COR-L47 (cell line): ENCODE measurements around the gene PLXNA4.

ENCODE experiments used
- DNase-seq: peaks from one replicate; lab custom pipeline; 2025; lab: John Stamatoyannopoulos, UW

The PLXNA4 gene

DNA sequence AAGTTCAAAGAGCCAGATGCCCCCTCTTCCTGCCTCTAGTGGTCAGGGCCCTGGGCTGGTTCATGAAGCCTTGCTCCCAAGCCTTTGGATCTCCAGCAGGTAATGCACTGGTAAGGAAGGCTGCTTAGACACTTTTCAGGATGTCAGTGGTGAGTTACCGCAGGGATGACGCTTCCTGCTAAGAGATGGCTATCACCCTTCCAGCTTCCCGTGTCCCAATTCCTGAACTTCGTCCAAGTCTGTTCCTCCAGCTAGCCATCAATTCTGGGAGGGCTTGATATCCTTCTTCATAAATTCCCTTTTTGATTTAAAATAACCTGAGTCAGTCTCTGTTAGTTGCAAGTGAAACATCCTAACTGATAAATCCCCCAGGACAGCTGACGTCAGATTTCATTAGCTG is 221.2 kb downstream of the PLXNA4 start:
- DNase-seq = no peak

DNA sequence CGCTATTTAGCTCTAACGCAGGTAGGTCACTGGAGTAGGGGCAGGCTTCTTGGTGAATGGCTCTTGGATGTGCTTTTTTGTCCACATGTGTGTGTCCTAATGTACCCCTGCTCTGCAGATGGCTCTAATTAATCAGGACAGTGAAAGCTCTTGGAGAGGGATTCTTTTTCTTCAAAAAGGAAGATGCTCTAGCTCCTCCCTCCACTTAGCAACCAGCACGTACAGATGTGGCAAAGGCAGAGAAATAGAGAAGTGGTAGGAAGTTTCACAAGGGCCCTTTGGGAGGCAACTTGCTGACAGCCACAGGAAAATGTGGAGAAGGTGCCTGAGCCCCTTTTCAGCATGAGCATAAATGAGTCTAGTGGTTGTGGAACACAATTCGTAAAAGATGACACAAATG is 221.7 kb downstream of the PLXNA4 start:
- DNase-seq = no peak

DNA sequence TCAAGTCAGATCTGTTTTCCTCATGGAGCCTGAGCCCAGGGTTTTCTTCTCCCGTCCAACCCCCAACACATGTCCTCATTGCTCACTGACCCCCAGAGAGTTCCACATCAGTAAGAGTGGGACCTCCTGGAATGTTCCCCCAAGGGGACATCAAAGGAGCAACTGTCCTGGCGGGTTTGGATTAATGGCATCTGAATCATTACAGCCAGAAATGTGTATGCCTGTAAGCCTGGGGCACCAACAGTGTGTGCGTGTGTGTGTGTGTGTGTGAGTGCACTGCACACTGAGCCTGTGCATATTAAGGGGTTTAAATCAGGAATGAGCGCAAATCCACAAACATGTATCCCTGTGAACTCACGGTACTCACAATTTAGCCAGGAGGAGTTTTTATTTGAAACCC is 222.3 kb downstream of the PLXNA4 start:
- no peak for DNase-seq

- no peak for DNase-seq
These were observed 223.5 kb downstream of the PLXNA4 start for GRCh38 chr7:132352800-132353199.

DNA sequence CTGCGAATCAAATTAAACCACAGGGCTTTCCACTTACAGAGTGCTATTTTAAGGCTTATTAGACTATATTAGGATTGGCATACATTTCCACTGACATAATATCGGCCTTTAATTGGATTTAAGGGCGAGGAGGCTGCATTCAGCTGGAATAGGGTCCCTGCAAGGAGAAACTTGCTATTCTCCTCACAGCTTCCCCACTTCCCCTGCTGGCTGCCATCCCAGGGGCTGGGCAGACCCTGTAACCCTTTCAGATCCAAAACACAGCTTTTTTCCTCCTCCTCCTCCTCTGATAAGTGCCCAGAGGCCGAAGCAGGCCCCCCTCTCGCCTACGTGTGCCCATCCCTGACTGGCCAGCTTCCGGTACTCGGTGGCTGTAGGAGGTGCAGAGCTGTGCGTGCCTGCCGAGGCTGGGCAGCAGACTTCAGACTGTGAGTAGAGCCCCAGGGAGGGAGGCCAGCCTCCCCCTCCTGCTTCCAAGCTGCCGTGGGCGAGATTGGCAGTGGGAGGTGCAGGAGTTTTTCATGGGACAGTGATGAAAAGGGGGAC is 224.2 kb downstream of the PLXNA4 start:
- DNase-seq = no peak

- no peak for DNase-seq
These were observed 225.5 kb downstream of the PLXNA4 start for GRCh38 chr7:132350741-132351140.

DNA sequence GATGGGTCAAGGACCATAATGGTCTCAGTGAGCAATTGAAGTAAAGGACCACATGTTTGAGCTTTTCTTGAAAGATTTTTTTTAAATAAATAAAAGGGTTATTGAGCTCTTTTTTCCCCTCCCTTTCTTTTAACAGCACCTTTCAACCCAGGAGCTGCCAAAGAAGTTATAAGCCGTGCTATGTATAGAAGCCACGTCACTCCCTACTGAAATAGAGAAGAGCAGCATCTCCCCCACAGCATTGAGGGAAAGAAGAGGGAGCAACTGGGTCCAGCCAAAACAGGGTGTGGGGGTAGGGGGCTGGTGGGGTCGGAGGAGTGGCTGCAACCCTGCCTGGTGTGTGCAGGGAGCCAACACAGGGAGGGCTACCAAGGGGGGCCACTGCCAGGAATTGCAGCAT is 227.2 kb downstream of the PLXNA4 start:
- no peak for DNase-seq

- DNase-seq = no peak
These were observed 227.9 kb downstream of the PLXNA4 start for GRCh38 chr7:132348341-132348740.

DNA sequence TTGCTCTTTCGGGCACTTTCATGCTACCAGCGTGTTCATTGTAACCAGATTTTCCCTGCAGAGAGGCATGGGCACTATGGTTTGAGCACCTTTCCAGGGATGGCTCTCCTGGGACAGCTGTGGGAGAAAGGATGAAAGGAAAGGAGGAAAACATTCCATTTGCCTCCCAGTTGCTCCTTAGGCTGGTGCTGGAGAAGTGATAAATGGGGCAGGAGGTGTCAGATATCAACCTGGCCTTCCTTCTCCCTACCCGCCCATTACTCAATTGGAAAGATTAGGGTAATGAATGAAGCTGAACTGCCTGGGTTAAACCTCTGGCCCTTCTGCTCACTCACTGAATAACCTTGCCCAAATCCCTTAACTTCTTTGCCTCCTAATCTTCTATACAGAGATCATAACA is 228.4 kb downstream of the PLXNA4 start:
- no peak for DNase-seq

- DNase-seq = no peak
These were observed 229.1 kb downstream of the PLXNA4 start for GRCh38 chr7:132347123-132347522.

DNA sequence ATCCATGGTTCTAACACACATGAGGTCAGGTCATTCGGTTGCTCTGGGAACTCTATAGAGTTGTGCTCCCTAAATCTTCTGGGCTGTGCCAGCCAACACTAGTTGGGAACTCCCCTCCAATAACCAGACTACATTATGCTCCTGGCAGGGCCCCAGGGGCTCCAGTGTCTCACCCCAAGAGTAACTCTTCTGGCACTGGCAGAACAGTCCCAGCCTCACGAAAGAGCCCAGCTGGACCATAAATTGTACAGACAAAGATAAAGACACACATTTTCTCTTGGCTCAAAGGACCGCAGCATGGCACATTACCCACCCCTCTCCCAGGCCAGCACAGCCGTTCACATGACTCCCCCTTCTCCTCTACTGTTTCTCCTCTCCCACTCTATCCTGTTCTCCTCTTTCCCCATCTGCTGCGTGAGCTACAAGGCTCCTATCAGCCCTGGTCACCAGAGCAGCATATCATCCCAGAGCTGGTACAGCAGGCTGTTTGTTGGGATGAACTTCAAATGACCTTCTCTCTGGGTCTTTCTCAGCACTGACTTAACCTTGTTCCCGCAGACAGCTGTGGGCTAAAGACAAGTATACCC is 230.6 kb downstream of the PLXNA4 start:
- no peak for DNase-seq

DNA sequence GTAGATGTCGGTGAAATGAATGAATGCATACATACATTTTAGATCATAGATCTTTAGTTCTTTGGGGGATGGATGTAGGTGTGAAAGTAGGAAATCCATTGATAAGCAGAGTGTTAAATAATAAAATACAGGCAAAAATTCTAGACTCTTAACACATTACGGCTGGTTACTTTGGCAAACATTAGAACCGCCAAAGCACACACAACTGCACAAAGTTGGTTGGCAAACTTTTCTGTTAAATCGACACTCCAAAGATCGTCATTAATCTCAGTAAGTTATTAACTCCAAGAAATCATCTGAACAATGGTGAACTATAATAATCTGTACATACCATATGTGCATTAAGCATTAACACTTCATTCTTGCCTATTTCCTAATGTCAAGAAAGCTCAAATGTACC is 231.2 kb downstream of the PLXNA4 start:
- DNase-seq = no peak

GRCh38 chr7:132343199-132343598 is 233.1 kb downstream of the PLXNA4 start:
- DNase-seq = no peak

GRCh38 chr7:132337450-132338080 is 238.7 kb downstream of the PLXNA4 start:
- no peak for DNase-seq

GRCh38 chr7:132336797-132337196 is 239.5 kb downstream of the PLXNA4 start:
- DNase-seq = no peak

DNA sequence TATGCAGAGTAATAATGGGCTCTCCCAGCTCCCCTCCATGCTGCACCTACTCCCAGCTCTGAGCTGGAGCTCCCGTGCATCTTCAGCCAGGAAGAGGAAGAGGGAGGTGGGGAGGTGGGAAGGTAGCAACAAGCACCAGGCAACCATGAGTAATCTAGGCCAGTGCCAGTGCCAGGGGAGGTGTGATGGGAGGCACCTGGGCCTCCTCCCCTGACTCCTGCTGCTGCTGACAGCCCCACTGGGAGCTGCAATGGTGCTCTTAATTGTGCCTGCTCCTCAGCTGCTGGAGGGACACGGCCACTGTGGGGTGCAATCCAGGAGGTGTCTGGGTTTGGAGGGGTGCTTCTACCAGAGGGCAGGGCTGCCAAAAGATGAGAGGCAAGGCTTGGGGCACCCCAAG is 243.0 kb downstream of the PLXNA4 start:
- DNase-seq = peak; percentile 18

GRCh38 chr7:132328760-132329159 is 247.5 kb downstream of the PLXNA4 start:
- no peak for DNase-seq

DNA sequence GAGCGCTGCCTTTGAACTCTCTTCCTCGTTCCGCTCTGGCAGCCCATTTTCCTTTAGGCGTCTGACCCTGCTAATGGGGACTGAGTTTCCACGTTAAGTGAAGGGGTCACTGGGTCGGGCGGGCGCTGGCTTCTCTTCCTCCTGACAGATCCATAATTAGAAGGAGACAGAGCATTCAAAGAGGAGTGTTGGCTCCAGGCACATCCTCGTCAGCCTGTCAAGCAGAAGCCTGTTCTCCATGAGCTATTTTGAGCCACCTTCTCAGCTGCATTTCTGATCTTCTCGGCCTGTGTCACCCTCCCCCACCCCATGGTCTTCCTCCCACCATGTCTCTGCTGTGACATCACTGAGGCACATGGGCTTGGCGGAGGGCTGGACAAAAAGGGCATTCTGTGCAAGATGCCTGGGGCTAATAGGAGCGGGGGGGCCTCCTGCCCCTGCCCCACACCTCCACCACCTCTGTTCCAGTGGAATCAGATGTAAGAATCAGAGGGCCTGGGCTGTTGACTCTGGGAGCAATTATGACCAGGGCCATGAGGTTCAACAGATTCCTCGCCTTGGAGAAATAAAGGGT is 248.1 kb downstream of the PLXNA4 start:
- no peak for DNase-seq

DNA sequence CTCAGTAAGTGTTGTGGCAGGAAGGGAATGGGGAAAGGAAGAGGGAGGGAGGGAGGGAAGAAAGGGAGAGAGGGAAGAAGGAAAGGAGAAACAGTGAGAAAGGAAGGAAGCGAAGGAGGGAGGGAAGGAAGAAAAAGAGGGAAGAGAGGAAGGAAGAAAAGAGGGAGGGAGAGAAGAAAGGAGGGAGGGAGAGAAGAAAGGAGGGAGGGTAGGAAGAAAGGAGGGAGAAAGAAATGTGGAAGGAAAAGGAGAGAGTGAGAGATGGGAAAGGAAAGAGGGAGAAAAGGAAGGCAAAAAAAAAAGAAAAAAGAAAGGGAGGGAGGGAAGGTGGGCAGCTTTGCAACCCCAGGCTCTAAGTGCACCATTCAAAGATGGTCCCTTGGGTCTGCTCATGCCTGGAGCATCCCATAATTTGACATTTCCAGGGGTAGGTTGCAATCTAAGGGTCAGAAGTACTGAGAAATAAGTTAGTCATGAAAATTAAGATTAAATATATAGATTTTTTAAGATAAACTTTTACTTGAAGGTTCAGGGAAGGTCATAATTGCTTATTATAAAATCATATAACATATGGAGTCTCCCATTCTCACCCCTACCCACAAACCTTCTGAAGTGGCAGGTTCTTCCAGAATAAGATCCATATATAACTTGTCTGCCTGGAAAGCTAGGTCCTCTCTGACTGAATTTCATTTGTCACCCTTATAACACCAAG is 249.2 kb downstream of the PLXNA4 start:
- DNase-seq = no peak

GRCh38 chr7:132322970-132323369 is 253.3 kb downstream of the PLXNA4 start:
- no peak for DNase-seq

DNA sequence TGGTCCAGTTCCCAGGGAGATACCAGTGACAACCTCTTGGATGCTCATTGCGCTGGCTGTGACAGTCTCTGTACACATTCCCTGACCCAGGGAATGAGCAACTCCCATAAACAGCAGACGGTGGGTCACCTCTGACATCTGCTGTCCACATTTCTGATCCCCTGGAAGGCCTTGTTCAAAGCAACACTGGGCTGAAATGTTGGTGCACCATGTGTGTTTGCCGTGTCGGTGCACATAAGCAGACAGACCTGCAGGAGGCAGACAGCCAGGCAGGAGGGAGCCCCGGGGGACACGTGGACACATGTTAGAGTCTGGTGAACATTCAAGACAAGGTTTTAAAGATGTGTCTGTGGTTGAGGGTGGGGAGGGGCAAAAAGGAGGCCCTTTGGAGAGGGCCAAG is 254.9 kb downstream of the PLXNA4 start:
- no peak for DNase-seq

DNA sequence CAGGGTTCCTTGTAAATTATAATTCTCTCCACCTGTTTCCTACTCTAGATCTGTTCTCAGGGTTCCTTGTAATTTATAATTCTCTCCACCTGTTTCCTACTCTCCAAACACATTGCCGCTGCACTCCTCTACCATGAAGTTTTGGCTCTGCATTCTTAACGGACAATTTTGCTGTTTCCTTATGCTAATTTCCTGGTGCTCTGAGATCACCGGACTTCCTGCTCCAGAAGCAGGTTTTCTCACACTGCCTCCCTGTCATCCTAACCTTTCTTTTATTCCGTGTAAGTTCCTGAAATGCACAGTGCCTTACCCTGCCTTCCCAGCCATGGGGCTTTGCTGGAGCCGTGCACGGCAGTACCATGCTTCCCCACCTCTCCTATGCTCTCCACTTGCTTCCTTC is 256.8 kb downstream of the PLXNA4 start:
- DNase-seq = no peak
